Measurements from ENCODE around the gene GLT6D1.

DNA sequence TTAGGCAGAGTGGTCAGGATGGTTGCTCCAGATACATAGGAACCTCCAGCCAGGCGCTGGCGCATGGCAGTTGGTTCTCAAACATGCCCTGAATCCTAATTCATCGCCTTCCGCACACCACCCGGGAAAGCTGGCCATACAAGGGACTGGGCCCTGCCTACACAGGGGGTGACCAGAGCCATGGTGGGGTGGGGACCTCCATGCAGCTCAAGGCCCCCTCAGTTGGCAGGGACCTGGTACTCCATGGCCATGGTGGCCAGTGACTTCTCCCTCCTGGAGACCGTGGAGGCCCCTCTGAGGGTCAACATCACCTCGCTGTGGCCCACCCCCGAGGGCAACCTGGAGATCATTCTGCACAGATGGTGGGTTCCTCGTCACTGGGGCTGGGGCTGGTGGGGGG, 51.0 kb downstream of the GLT6D1 start:
- TF ChIP-seq, protein P1, sequence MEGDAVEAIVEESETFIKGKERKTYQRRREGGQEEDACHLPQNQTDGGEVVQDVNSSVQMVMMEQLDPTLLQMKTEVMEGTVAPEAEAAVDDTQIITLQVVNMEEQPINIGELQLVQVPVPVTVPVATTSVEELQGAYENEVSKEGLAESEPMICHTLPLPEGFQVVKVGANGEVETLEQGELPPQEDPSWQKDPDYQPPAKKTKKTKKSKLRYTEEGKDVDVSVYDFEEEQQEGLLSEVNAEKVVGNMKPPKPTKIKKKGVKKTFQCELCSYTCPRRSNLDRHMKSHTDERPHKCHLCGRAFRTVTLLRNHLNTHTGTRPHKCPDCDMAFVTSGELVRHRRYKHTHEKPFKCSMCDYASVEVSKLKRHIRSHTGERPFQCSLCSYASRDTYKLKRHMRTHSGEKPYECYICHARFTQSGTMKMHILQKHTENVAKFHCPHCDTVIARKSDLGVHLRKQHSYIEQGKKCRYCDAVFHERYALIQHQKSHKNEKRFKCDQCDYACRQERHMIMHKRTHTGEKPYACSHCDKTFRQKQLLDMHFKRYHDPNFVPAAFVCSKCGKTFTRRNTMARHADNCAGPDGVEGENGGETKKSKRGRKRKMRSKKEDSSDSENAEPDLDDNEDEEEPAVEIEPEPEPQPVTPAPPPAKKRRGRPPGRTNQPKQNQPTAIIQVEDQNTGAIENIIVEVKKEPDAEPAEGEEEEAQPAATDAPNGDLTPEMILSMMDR (IDR thresholded peaks at IDR 0.05; ENCODE audit: insufficient read depth, low read length) = no peak
- TF ChIP-seq SPI1 (IDR thresholded peaks at IDR 0.05; ENCODE audit: borderline replicate concordance, low read depth) = no peak
- TF ChIP-seq, protein P2, sequence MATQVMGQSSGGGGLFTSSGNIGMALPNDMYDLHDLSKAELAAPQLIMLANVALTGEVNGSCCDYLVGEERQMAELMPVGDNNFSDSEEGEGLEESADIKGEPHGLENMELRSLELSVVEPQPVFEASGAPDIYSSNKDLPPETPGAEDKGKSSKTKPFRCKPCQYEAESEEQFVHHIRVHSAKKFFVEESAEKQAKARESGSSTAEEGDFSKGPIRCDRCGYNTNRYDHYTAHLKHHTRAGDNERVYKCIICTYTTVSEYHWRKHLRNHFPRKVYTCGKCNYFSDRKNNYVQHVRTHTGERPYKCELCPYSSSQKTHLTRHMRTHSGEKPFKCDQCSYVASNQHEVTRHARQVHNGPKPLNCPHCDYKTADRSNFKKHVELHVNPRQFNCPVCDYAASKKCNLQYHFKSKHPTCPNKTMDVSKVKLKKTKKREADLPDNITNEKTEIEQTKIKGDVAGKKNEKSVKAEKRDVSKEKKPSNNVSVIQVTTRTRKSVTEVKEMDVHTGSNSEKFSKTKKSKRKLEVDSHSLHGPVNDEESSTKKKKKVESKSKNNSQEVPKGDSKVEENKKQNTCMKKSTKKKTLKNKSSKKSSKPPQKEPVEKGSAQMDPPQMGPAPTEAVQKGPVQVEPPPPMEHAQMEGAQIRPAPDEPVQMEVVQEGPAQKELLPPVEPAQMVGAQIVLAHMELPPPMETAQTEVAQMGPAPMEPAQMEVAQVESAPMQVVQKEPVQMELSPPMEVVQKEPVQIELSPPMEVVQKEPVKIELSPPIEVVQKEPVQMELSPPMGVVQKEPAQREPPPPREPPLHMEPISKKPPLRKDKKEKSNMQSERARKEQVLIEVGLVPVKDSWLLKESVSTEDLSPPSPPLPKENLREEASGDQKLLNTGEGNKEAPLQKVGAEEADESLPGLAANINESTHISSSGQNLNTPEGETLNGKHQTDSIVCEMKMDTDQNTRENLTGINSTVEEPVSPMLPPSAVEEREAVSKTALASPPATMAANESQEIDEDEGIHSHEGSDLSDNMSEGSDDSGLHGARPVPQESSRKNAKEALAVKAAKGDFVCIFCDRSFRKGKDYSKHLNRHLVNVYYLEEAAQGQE (IDR thresholded peaks at IDR 0.05; ENCODE audit: insufficient replicate concordance, low read depth) = no peak
